Left ventricle myocardium inferior (tissue), 1 donor: Measurements from ENCODE around the gene FSIP1. TPM values are rescaled to one million over a fixed set of nuclear protein-coding genes. Genes with fewer than 3 reads are reported as not detected.

Experiments used
- DNase-seq: peaks from one replicate; pipeline ENCODE4 v3.0.0-alpha.2; 2020
- H3K27ac ChIP-seq: fragments of 200-600 bp; replicated peaks from 2 replicates; pipeline ENCODE4 v1.8.0; 2021
- H3K27me3 ChIP-seq: fragments of 200-600 bp; 2 replicates; pipeline ENCODE4 v1.8.0; 2021; ENCODE audit warnings: low read depth
- H3K36me3 ChIP-seq: fragments of 200-600 bp; 2 replicates; pipeline ENCODE4 v1.8.0; 2021
- H3K4me1 ChIP-seq: fragments of 200-600 bp; 2 replicates; pipeline ENCODE4 v1.8.0; 2021
- H3K4me3 ChIP-seq: fragments of 200-600 bp; 2 replicates; pipeline ENCODE4 v1.8.0; 2021; ENCODE audit warnings: mild to moderate bottlenecking, moderate library complexity
- H3K9me3 ChIP-seq: fragments of 200-600 bp; replicated peaks from 2 replicates; pipeline ENCODE4 v1.8.0; 2021
- CTCF ChIP-seq: fragments of 200-600 bp; IDR thresholded peaks from 2 replicates; pipeline ENCODE4 v1.8.0; 2021; ENCODE audit warnings: antibody characterized with exemption, mild to moderate bottlenecking, borderline replicate concordance
- intact Hi-C: fragments of 100-400 bp; cut with micrococcal nuclease; formaldehyde crosslinking; loops from one replicate; pipeline ENCODE4 v1.11.0; 2022
- total RNA-seq: library from RNA; stranded (reverse); fragmentation: NEBNext Ultra II Directional; extraction: Animal tissue kit (Norgen Biotek cat#: 25700); gene quantifications from one replicate; pipeline ENCODE4 v1.2.1, GENCODE V29; 2021
- donor health status: DM: no; HTN: yes; CAD: no; lungs with severe emphysema.

Gene FSIP1
- total RNA-seq, 1 donor from 2014 or later, result 1.2 TPM

DNA sequence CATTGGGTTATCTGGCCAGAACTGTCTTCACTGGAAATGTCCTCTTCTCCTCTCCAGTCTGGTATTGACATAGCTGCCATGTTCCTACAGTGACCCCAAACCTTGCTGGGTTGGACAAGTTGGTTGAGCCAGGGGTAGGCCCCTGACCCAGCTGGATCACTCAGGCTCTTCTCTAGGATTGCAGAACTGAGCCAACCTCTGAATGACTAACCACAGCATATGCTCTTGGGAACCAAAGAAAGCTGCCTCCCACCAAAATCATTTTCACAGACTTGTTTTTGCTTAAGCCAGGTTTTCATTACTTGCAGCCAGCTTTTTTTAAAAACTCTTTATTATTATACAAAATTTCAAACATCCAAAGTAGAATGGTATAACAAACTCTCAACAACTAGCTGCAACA lies 41.4 kb downstream of the FSIP1 start:
- peaks cover 12% of the 10 kb centered on the region for H3K4me1 ChIP-seq
- H3K36me3 ChIP-seq, result no peaks in the 10 kb centered on the region
- TF ChIP-seq CTCF, result no peak
- no peak overlapping the region for H3K4me3 ChIP-seq
- H3K27ac ChIP-seq, result no peak overlapping the region
- intact Hi-C loops, result no loop called here
- DNase-seq, result no peak
- H3K27me3 ChIP-seq, result no peaks in the 10 kb centered on the region
- H3K9me3 ChIP-seq, result no peaks in the 10 kb centered on the region

DNA sequence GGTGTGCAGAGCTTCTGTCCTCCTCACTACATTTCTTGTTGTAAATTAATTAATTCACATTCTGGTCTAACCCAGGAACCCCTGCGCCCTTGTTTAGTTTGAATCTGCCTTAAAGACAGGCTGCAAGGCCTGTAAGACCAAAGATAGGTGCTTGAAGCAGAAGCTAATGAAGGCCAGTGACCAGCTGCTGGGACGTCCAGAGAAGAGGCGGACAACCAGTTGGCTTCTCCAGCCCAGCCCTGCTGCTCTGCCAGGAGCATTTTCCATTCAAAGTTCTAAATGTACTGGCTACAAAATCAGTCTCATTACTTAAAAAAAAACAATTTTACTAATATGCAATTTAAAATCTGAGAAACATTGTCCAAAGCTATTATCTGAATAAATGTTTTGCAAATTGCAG lies 43.6 kb downstream of the FSIP1 start:
- no peak for DNase-seq
- no peaks in the 10 kb centered on the region for H3K36me3 ChIP-seq
- intact Hi-C loops, result no loop called here
- H3K4me3 ChIP-seq, result no peak overlapping the region
- peaks cover 18% of the 10 kb centered on the region for H3K4me1 ChIP-seq
- TF ChIP-seq CTCF, result no peak
- no peaks in the 10 kb centered on the region for H3K9me3 ChIP-seq
- peak overlapping the region; percentile 71 for H3K27ac ChIP-seq
- no peaks in the 10 kb centered on the region for H3K27me3 ChIP-seq

DNA sequence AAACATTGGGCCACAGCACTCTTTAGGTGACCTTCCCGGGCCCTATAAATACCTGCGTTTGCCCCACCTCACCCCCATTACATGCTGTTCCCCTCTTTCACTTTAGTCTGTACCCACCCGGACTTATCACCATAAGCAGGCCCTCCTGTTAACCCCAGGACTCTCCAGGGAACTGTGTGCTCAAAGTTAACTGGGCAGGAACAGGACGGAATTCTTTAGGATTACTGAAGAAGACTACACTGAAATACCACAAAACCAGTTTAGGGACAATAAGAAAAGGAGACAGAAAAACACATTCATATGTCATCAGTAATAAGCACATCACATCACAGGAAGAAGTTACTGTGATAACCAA lies 45.5 kb downstream of the FSIP1 start:
- no peaks in the 10 kb centered on the region for H3K27me3 ChIP-seq
- H3K4me3 ChIP-seq, result no peak overlapping the region
- no peaks in the 10 kb centered on the region for H3K36me3 ChIP-seq
- peak overlapping the region; percentile 71 for H3K27ac ChIP-seq
- intact Hi-C loops, result no loop called here
- TF ChIP-seq CTCF, result no peak
- H3K4me1 ChIP-seq, result peaks cover 18% of the 10 kb centered on the region
- DNase-seq, result no peak
- H3K9me3 ChIP-seq, result no peaks in the 10 kb centered on the region

GRCh38 chr15:39736412-39737195 lies 46.0 kb downstream of the FSIP1 start:
- peak; percentile 75 for DNase-seq
- peak overlapping the region; percentile 71 for H3K27ac ChIP-seq
- no peak for TF ChIP-seq CTCF
- H3K36me3 ChIP-seq, result no peaks in the 10 kb centered on the region
- no peak overlapping the region for H3K4me3 ChIP-seq
- H3K4me1 ChIP-seq, result peaks cover 18% of the 10 kb centered on the region
- intact Hi-C loops, result no loop called here
- H3K27me3 ChIP-seq, result no peaks in the 10 kb centered on the region
- no peaks in the 10 kb centered on the region for H3K9me3 ChIP-seq

GRCh38 chr15:39735120-39735717 lies 47.4 kb downstream of the FSIP1 start:
- Histone ChIP-seq H3K27ac (peak overlapping the region; percentile 71), H3K4me3 (no peak overlapping the region), H3K4me1 (peaks cover 18% of the 10 kb centered on the region), H3K27me3 (no peaks in the 10 kb centered on the region), H3K36me3 (no peaks in the 10 kb centered on the region), H3K9me3 (no peaks in the 10 kb centered on the region)
- intact Hi-C loops, result no loop called here
- TF ChIP-seq CTCF, result no peak
- DNase-seq, result no peak
